HCT116 (cell line): Measurements from ENCODE around the gene NLE1. TPM values are rescaled to one million over a fixed set of nuclear protein-coding genes. Genes with fewer than 3 reads are reported as not detected.
"Not testable (repeated sequence)": the region's sequence is repeated elsewhere in the genome, so short reads cannot be mapped to it uniquely, and the experiment has no call there.

Experiments
- ATAC-seq: fragments of 200-7000 bp; cut with Tn5 transposase; 2 replicates; pipeline ENCODE4 v1.9.1; 2020; ENCODE audit warnings: mild to moderate bottlenecking, moderate library complexity
- BruUV-seq: library from RNA; stranded (reverse); fragments of 400-500 nt; replicated peaks from 2 replicates; lab custom pipeline; 2021; lab: Mats Ljungman, UMichigan
- CTCF ChIA-PET: fragments of 300-600 bp; sonication (Branson Sonifier 250); formaldehyde crosslinking; loops from one replicate; lab custom pipeline; 2021; ENCODE audit warnings: antibody characterized with exemption; lab: Charles Lee
- POLR2A ChIA-PET: fragments of 300-600, 350-600 bp; sonication (Branson Sonifier 250); formaldehyde crosslinking; loops from one replicate; lab custom pipeline; 2021; ENCODE audit warnings: antibody characterized with exemption; lab: Charles Lee
- RAD21 ChIA-PET, 2 experiments: fragments of 300-600 bp; sonication (Branson Sonifier 250); formaldehyde crosslinking; loops; one replicate each; lab custom pipeline; 2023; ENCODE audit warnings: low total read pairs in 2 of 2; ENCODE audit not compliant: uncharacterized antibody in 2 of 2, unreplicated experiment in 2 of 2, low non-redundant PET in 1 of 2; lab: Charles Lee
- DNase-seq: peaks from one replicate; pipeline ENCODE4 v3.0.0-alpha.2; 2010; ENCODE audit warnings: low read depth, low spot score
- H2AFZ ChIP-seq: fragments of 200-600 bp; shearing (Covaris generic), sonication (generic); 2 replicates; pipeline ENCODE4 v1.6.1; 2017; ENCODE audit warnings: low read depth, mixed run types, mixed read lengths, antibody characterized with exemption, low read length; ENCODE audit not compliant: poor library complexity, severe bottlenecking
- H3K27ac ChIP-seq: 2 replicates; pipeline ENCODE4 v1.5.1; 2012; ENCODE audit warnings: low read depth, low read length
- H3K27me3 ChIP-seq: fragments of 200-600 bp; sonication (generic); 2 replicates; pipeline ENCODE4 v1.6.1; 2016; ENCODE audit warnings: mixed run types, low read length, mixed read lengths; ENCODE audit not compliant: insufficient read depth
- H3K36me3 ChIP-seq, 2 experiments: fragments of 200-500 bp in 1 of 2; fragments of 200-600 bp in 1 of 2; sonication (Bioruptor generic) in 1 of 2; sonication (generic) in 1 of 2; 2 replicates each; pipeline versions ENCODE4 v1.5.1 to v1.6.1; 2014 to 2016; ENCODE audit warnings: low read length in 2 of 2, inconsistent platforms in 1 of 2, mixed read lengths in 1 of 2, mixed run types in 1 of 2; ENCODE audit not compliant: insufficient read depth in 2 of 2, control insufficient read depth in 1 of 2
- H3K4me1 ChIP-seq, 2 experiments: fragments of 200-600 bp in 1 of 2; sonication (generic) in 1 of 2; 2 replicates each; pipeline versions ENCODE4 v1.5.1 to v1.6.1; 2012 to 2017; ENCODE audit warnings: low read length in 2 of 2, inconsistent platforms in 1 of 2, mild to moderate bottlenecking in 1 of 2, mixed read lengths in 1 of 2, mixed run types in 1 of 2, moderate library complexity in 1 of 2; ENCODE audit not compliant: insufficient read depth in 2 of 2, control insufficient read depth in 1 of 2
- H3K4me2 ChIP-seq: fragments of 200-600 bp; sonication (generic); 2 replicates; pipeline ENCODE4 v1.6.1; 2017; ENCODE audit warnings: mixed run types, low read length, mixed read lengths
- H3K4me3 ChIP-seq, 2 experiments: fragments of 200-600 bp in 1 of 2; sonication (generic) in 1 of 2; replicated peaks in 1 of 2; 2 replicates each; pipeline ENCODE4 v1.5.1; 2011 to 2016; ENCODE audit warnings: low read length in 2 of 2, control low read depth in 1 of 2, low read depth in 1 of 2, mild to moderate bottlenecking in 1 of 2, mixed read lengths in 1 of 2, mixed run types in 1 of 2
- H3K79me2 ChIP-seq: fragments of 200-600 bp; sonication (generic); 2 replicates; pipeline ENCODE4 v1.6.1; 2017; ENCODE audit warnings: mild to moderate bottlenecking, mixed run types, low read length, moderate library complexity, mixed read lengths; ENCODE audit not compliant: insufficient read depth
- H3K9ac ChIP-seq: fragments of 200-600 bp; sonication (generic); 2 replicates; pipeline ENCODE4 v1.6.1; 2016; ENCODE audit warnings: low read length, mixed read lengths
- H3K9me2 ChIP-seq: fragments of 200-600 bp; sonication (generic), shearing (Covaris generic); 2 replicates; pipeline ENCODE4 v1.6.1; 2017; ENCODE audit warnings: mixed run types, mild to moderate bottlenecking, moderate library complexity; ENCODE audit not compliant: insufficient read depth
- H3K9me3 ChIP-seq, 2 experiments: fragments of 200-500 bp in 1 of 2; fragments of 200-600 bp in 1 of 2; sonication (Bioruptor generic) in 1 of 2; sonication (generic) in 1 of 2; 2 replicates each; pipeline ENCODE4 v1.6.1; 2014 to 2017; ENCODE audit warnings: low read length in 2 of 2, mixed read lengths in 2 of 2, inconsistent platforms in 1 of 2, low read depth in 1 of 2, mild to moderate bottlenecking in 1 of 2, mixed run types in 1 of 2, moderate library complexity in 1 of 2; ENCODE audit not compliant: control insufficient read depth in 1 of 2, insufficient read depth in 1 of 2
- H4K20me1 ChIP-seq: fragments of 200-600 bp; sonication (generic), shearing (Covaris generic); 2 replicates; pipeline ENCODE4 v1.6.1; 2017; ENCODE audit warnings: mixed run types, mild to moderate bottlenecking, moderate library complexity; ENCODE audit not compliant: insufficient read depth
- EGR1 ChIP-seq: IDR thresholded peaks from 2 replicates; pipeline ENCODE4 v1.6.1; 2012; ENCODE audit warnings: low read depth
- SP1 ChIP-seq: IDR thresholded peaks from 2 replicates; pipeline ENCODE4 v1.6.1; 2012; ENCODE audit warnings: low read depth
- ZFX ChIP-seq: fragments of 450-650 bp; IDR thresholded peaks from 2 replicates; pipeline ENCODE4 v1.6.1; 2017
- intact Hi-C: fragments of 100-400 bp; cut with micrococcal nuclease; formaldehyde crosslinking; loops from 2 replicates; pipeline ENCODE4 v1.10.0; 2022
- total RNA-seq: library from RNA; stranded (reverse); gene quantifications from one replicate; pipeline ENCODE4 v1.2.1, GENCODE V29; 2021; ENCODE audit not compliant: unreplicated experiment
- TF ChIP-seq, protein P1 (sequence below): IDR thresholded peaks from 2 replicates; pipeline ENCODE4 v1.6.1; 2012; ENCODE audit warnings: low read depth

NLE1 gene
- total RNA-seq, 1 experiment from 2014 or later = 55.5 TPM

DNA sequence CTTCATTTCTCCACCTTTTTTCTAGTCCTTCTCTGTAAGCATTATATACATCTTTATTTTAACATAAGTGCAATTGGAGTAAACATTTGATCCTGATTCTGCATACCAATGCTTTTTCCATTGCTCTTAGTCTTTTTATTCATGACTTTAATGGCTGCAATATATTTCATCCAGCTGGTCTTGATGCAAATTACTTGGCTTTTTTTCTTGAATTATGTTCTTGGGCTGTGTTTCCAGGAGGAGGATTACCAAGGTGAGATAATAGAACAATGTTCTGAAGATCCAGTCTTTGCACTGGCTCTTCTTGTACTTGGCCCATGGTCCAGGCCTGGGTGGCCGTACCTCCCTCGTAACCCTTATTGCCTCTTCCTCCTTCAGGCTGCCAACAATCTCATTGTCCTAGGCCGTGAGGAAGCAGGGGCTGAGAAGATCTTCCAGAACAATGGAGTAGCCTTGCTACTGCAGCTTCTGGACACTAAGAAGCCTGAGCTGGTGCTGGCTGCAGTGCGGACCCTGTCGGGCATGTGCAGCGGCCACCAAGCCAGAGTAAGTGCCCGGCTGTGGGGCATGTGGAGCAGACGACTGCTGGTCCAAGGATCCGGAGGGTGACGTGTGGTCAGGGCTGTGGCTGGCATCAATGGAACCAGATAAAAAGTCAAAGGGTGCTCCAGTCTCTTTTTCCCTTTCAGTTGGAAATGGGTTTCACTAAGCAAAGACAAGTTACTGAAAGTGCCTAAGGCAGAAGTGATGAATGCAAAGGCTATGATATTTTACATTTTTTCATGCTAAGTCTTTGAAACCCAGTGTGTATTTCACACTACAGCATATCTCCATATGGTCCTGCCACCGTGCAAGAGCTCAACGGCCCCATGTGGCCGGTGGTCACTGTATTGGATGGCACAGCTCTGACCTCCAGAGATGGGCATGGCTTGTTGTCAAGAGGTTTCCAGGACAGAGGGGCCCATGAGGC lies 12.4 kb upstream of the NLE1 start (continued):
- no peak for TF ChIP-seq SP1
- TF ChIP-seq ZFX = no peak

DNA sequence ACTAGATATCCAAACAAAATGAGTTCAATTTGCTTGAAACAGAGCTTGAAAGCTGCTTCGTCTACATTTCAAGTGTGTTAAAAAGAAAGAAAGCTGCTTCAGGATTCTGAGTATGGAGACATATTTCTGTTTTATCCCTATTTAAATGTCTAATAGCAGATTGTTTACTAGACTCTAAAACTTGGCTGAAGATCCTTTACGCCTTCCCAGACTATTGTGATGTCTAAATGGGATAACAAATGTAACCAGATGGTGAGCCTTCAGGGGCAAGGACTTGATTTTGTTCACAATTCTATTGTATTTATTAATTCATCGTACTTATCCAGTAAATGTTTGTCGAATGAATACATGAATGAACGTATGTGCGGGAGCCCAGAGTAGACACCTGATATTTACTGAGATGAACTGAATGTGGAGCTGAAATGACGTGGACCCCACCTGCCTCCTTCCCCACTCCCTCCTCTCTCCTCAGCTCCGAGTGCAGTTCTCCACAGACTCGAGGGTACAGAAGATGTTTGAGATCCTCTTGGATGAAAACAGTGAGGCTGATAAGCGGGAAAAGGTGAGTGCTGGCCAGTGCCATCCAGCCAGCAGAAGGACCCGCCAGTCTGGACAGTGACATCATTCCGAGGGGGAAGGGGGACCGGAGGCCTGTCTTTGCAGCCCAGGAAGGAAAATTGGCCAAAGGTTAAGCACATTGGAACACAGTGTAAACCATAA lies 10.5 kb upstream of the NLE1 start:
- Histone ChIP-seq H3K4me3 (no peak overlapping the region), H3K36me3 (no peaks in the 10 kb centered on the region), H3K9me2 (no peaks in the 10 kb centered on the region)
- intact Hi-C loops = no loop called here
- POLR2A ChIA-PET = no interaction called here
- TF ChIP-seq, protein P1, sequence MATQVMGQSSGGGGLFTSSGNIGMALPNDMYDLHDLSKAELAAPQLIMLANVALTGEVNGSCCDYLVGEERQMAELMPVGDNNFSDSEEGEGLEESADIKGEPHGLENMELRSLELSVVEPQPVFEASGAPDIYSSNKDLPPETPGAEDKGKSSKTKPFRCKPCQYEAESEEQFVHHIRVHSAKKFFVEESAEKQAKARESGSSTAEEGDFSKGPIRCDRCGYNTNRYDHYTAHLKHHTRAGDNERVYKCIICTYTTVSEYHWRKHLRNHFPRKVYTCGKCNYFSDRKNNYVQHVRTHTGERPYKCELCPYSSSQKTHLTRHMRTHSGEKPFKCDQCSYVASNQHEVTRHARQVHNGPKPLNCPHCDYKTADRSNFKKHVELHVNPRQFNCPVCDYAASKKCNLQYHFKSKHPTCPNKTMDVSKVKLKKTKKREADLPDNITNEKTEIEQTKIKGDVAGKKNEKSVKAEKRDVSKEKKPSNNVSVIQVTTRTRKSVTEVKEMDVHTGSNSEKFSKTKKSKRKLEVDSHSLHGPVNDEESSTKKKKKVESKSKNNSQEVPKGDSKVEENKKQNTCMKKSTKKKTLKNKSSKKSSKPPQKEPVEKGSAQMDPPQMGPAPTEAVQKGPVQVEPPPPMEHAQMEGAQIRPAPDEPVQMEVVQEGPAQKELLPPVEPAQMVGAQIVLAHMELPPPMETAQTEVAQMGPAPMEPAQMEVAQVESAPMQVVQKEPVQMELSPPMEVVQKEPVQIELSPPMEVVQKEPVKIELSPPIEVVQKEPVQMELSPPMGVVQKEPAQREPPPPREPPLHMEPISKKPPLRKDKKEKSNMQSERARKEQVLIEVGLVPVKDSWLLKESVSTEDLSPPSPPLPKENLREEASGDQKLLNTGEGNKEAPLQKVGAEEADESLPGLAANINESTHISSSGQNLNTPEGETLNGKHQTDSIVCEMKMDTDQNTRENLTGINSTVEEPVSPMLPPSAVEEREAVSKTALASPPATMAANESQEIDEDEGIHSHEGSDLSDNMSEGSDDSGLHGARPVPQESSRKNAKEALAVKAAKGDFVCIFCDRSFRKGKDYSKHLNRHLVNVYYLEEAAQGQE = no peak
- TF ChIP-seq EGR1 = no peak
- TF ChIP-seq, all 23 proteins: peak for 0
- ATAC-seq (no peak), DNase-seq (no peak)
- RAD21 ChIA-PET = no interaction called here
- CTCF ChIA-PET = no interaction called here
- H2AFZ ChIP-seq = no peak overlapping the region
- BruUV-seq = no TSS peak
- no peak overlapping the region for H3K27ac ChIP-seq
- H3K27me3 ChIP-seq = no peaks in the 10 kb centered on the region
- H3K9ac ChIP-seq = no peak overlapping the region
- H3K9me3 ChIP-seq = no peaks in the 10 kb centered on the region
- no peaks in the 10 kb centered on the region for H3K4me1 ChIP-seq
- no peaks in the 10 kb centered on the region for H3K79me2 ChIP-seq
- H4K20me1 ChIP-seq = no peaks in the 10 kb centered on the region
- H3K4me2 ChIP-seq = no peak overlapping the region

DNA sequence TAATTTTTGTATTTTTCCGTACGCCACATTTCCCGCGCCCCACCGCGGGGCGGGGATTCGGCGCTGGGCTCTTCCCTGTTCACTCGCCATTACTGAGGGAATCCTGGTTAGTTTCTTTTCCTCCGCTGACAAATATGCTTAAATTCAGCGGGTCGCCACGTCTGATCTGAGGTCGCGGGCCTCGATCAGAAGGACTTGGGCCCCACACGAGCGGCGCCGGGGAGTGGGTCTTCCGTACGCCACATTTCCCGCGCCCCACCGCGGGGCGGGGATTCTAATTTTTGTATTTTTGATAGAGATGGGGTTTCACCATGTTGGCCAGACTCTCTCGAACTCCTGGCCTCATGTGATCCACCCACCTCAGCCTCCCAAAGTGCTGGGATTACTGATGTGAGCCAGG lies 9.0 kb upstream of the NLE1 start:
- H3K4me2 ChIP-seq, H3K4me3 ChIP-seq, H3K36me3 ChIP-seq, H3K4me1 ChIP-seq, H3K9ac ChIP-seq, CTCF ChIA-PET, H4K20me1 ChIP-seq, H3K9me3 ChIP-seq, DNase-seq, RAD21 ChIA-PET, H3K79me2 ChIP-seq, H3K27ac ChIP-seq, ATAC-seq, H3K9me2 ChIP-seq, H3K27me3 ChIP-seq, H2AFZ ChIP-seq, intact Hi-C loops, BruUV-seq: not testable (repeated sequence)
- POLR2A ChIA-PET = interaction anchor here (0.6 kb wide), 1 partner anchor 141 kb away, joined by 3 read pairs; no protein-coding TSS in a partner anchor
